SU-DHL-6 (cell line): Measurements from ENCODE around the gene MALRD1.

ENCODE experiments used
- H2AFZ ChIP-seq: fragments of 200-600 bp; sonication (generic); 2 replicates; pipeline ENCODE4 v1.6.1; 2014; ENCODE audit warnings: low read depth, mild to moderate bottlenecking, moderate library complexity, mixed read lengths, antibody characterized with exemption, low read length; ENCODE audit not compliant: severe bottlenecking
- H3F3A ChIP-seq: fragments of 200-600 bp; shearing (Covaris generic); 2 replicates; pipeline ENCODE4 v1.6.0; 2016; ENCODE audit warnings: antibody characterized with exemption, mild to moderate bottlenecking; ENCODE audit not compliant: insufficient read depth
- H3K27ac ChIP-seq: fragments of 200-600 bp; sonication (generic); 2 replicates; pipeline ENCODE4 v1.5.1; 2016; ENCODE audit warnings: low read depth, mild to moderate bottlenecking, low read length, moderate library complexity, mixed read lengths
- H3K27me3 ChIP-seq: fragments of 200-600 bp; sonication (generic), shearing (Covaris generic); 2 replicates; pipeline ENCODE4 v1.6.0; 2014; ENCODE audit warnings: mild to moderate bottlenecking, low read length
- H3K36me3 ChIP-seq: fragments of 200-600 bp; sonication (generic); 2 replicates; pipeline ENCODE4 v1.6.1; 2014; ENCODE audit warnings: mild to moderate bottlenecking, low read length, mixed read lengths
- H3K4me2 ChIP-seq: fragments of 300-600, 200-600 bp; shearing (Covaris generic), sonication (generic); 2 replicates; pipeline ENCODE4 v1.6.0; 2014; ENCODE audit warnings: low read length, low read depth, mild to moderate bottlenecking; ENCODE audit not compliant: poor library complexity, severe bottlenecking
- H3K4me3 ChIP-seq: fragments of 200-600 bp; sonication (generic); 2 replicates; pipeline ENCODE4 v1.5.1; 2014; ENCODE audit warnings: antibody characterized with exemption, low read length, mild to moderate bottlenecking, mixed read lengths; ENCODE audit not compliant: insufficient read depth, poor library complexity, severe bottlenecking
- H3K79me2 ChIP-seq: fragments of 200-600 bp; sonication (generic); 2 replicates; pipeline ENCODE4 v1.6.1; 2014; ENCODE audit warnings: mild to moderate bottlenecking, low read length, moderate library complexity; ENCODE audit not compliant: insufficient read depth
- H3K9ac ChIP-seq: fragments of 200-600 bp; sonication (generic); 2 replicates; pipeline ENCODE4 v1.7.0; 2014; ENCODE audit warnings: mild to moderate bottlenecking, low read length
- H3K9me2 ChIP-seq: fragments of 200-600 bp; sonication (generic); replicated peaks from 2 replicates; pipeline ENCODE4 v1.6.1; 2014; ENCODE audit warnings: low read length; ENCODE audit not compliant: insufficient read depth
- H3K9me3 ChIP-seq: fragments of 200-600 bp; sonication (generic); 2 replicates; pipeline ENCODE4 v1.6.1; 2014; ENCODE audit warnings: low read length, mixed read lengths; ENCODE audit not compliant: insufficient read depth
- H4K20me1 ChIP-seq: fragments of 200-600 bp; sonication (generic); 2 replicates; pipeline ENCODE4 v1.6.1; 2014; ENCODE audit warnings: low read depth, mild to moderate bottlenecking, antibody characterized with exemption, low read length, moderate library complexity, mixed read lengths
- EZH2phosphoT487 ChIP-seq: fragments of 200-600 bp; sonication (generic), shearing (Covaris generic); conservative IDR thresholded peaks from 2 replicates; pipeline ENCODE4 v1.6.1; 2018; ENCODE audit warnings: mild to moderate bottlenecking, antibody characterized with exemption, low read length, moderate library complexity, mixed read lengths
- TF ChIP-seq, protein P1 (sequence below): fragments of 200-600 bp; sonication (generic); IDR thresholded peaks from one replicate; pipeline ENCODE4 v1.5.1; 2017; ENCODE audit warnings: antibody characterized with exemption, mild to moderate bottlenecking, low read length, moderate library complexity; ENCODE audit not compliant: insufficient read depth, poor library complexity, severe bottlenecking

Gene MALRD1

GRCh38 chr10:19728964-19729363 lies 680.4 kb downstream of the MALRD1 start:
- Histone ChIP-seq H3K27ac (no peak overlapping the region), H2AFZ (no peak overlapping the region), H3F3A (no peaks in the 10 kb centered on the region), H3K9me2 (no peaks in the 10 kb centered on the region), H3K36me3 (no peaks in the 10 kb centered on the region), H4K20me1 (no peaks in the 10 kb centered on the region), H3K79me2 (no peaks in the 10 kb centered on the region), H3K9me3 (no peaks in the 10 kb centered on the region), H3K4me2 (no peak overlapping the region), H3K9ac (no peak overlapping the region), H3K4me3 (no peak overlapping the region), H3K27me3 (no peaks in the 10 kb centered on the region)
- TF ChIP-seq, protein P1, sequence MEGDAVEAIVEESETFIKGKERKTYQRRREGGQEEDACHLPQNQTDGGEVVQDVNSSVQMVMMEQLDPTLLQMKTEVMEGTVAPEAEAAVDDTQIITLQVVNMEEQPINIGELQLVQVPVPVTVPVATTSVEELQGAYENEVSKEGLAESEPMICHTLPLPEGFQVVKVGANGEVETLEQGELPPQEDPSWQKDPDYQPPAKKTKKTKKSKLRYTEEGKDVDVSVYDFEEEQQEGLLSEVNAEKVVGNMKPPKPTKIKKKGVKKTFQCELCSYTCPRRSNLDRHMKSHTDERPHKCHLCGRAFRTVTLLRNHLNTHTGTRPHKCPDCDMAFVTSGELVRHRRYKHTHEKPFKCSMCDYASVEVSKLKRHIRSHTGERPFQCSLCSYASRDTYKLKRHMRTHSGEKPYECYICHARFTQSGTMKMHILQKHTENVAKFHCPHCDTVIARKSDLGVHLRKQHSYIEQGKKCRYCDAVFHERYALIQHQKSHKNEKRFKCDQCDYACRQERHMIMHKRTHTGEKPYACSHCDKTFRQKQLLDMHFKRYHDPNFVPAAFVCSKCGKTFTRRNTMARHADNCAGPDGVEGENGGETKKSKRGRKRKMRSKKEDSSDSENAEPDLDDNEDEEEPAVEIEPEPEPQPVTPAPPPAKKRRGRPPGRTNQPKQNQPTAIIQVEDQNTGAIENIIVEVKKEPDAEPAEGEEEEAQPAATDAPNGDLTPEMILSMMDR = no peak
- no peak for TF ChIP-seq EZH2phosphoT487

GRCh38 chr10:19730167-19730906 lies 681.7 kb downstream of the MALRD1 start:
- Histone ChIP-seq H3F3A (no peaks in the 10 kb centered on the region), H3K9ac (no peak overlapping the region), H3K4me2 (no peak overlapping the region), H3K9me3 (no peaks in the 10 kb centered on the region), H4K20me1 (no peaks in the 10 kb centered on the region), H2AFZ (no peak overlapping the region), H3K27me3 (no peaks in the 10 kb centered on the region), H3K27ac (no peak overlapping the region), H3K79me2 (no peaks in the 10 kb centered on the region), H3K36me3 (no peaks in the 10 kb centered on the region), H3K4me3 (no peak overlapping the region), H3K9me2 (no peaks in the 10 kb centered on the region)
- TF ChIP-seq, protein P1 = no peak
- no peak for TF ChIP-seq EZH2phosphoT487

DNA sequence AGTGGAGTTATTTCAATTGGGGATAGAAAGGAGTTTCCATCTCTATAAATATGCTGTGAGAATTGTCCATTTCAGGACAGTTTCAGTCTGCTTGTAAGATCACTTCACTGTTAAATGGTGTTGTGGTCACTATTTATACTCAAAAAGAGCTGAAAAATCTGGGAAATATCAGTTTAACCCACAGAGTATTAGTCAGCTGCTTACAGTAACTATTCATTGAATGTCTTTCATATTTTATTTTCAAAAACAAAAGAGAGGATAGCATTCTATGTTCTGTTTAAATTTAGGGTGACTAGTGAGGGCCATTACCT lies 682.3 kb downstream of the MALRD1 start:
- Histone ChIP-seq H3K9me2 (no peaks in the 10 kb centered on the region), H3F3A (no peaks in the 10 kb centered on the region), H4K20me1 (no peaks in the 10 kb centered on the region), H3K9me3 (no peaks in the 10 kb centered on the region), H3K27ac (no peak overlapping the region), H3K4me3 (no peak overlapping the region), H3K4me2 (no peak overlapping the region), H3K36me3 (no peaks in the 10 kb centered on the region), H3K9ac (no peak overlapping the region), H3K27me3 (no peaks in the 10 kb centered on the region), H3K79me2 (no peaks in the 10 kb centered on the region), H2AFZ (no peak overlapping the region)
- TF ChIP-seq, protein P1 = no peak
- no peak for TF ChIP-seq EZH2phosphoT487
